Fibroblast of peridontal ligament (primary cell): ENCODE measurements around the gene DNAH5.

Experiments
- DNase-seq: peaks from one replicate; pipeline ENCODE4 v3.0.0-alpha.2; 2010; ENCODE audit errors: extremely low read depth

Gene DNAH5

GRCh38 chr5:13934921-13935320 is 9.6 kb downstream of the DNAH5 start:
- no peak for DNase-seq

- no peak for DNase-seq
Measured at GRCh38 chr5:13934125-13934524, 10.4 kb downstream of the DNAH5 start.

DNA sequence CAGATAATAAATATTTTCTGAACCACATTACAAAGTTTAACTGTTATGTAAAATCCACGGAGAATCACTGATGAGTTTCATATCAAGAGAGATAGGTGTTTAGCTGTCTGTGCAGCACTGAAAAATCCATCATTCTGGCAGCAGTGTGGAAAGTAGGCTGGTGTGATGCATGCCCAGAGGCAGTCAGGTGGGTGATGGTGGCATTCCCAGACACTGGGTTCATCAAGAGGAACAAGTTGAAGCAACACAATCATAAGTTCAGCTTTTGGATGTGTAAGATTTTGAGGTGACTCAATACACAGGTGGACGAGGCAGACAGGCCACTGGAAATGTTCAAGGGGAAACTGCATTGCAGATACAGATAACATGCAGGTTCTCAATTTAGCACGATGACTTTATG is 11.9 kb downstream of the DNAH5 start:
- no peak for DNase-seq

DNA sequence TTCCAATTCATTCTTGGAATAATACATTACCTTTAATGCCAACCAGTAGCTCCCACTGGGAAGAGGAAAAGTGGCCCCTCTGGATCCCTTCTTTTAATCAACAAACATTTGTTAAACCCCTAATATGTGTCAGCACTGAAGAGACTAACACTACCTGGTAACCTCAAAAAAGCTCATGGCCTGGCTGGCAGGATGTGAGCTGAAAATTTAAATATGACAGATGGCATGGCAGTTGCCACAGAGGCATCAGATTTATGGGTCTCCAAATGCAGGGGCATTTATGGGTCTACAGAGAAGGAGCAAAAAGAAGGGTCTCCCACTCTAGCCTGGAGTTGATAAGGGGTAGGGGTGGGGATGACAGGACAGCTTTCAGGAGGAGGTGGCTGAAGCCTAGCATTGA is 12.5 kb downstream of the DNAH5 start:
- no peak for DNase-seq

DNA sequence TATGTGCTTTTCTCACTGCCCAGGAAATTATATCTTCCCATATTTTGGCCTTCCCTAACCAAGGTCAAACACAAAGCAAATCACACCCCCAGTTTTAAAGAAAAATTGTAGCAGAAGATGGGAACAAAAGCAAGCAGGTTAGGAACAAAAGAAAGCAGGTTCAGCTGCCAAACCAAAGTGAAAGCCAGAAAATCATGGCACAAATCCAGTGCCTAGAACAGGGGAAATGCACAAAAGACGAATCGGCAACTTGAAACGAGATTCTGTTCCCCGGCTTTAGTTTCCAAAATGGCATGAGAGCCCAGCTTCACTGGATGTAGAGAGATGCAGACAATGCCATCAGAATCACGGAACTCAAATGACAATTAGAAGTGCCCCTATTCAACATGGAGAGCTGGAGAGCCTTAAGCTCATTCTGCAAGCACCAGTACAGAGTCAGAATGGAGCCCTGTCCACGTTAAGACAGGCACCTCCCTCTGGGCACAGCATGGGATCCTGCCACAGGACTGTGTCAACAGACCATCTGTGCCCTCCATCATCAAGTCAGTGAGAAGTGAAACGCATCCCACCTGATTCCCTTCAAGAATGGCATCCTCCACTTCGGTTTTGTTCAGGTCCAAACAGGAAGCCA is 13.8 kb downstream of the DNAH5 start:
- DNase-seq: no peak

DNA sequence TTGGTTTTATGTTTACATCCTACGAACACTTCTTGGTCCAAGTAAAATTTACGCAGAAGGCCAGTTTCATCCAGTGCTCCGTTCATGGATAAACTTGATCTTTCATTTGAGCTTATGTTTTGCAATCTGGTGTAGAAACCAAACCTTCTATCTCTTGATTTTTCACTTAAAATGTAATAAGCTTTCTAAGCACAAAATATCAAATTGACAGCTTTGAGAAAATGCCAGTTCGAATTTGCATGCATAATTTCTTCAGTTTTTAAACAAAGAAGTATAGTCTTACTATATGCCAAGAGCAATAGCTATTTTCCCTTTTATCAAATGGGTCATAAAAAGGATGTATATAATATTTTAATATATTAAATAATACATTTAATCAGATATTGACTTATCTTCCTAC is 17.8 kb downstream of the DNAH5 start:
- DNase-seq: no peak

- DNase-seq: no peak
Measured at GRCh38 chr5:13921578-13921977, 22.9 kb downstream of the DNAH5 start.

- DNase-seq: no peak
Measured at GRCh38 chr5:13919786-13920185, 24.7 kb downstream of the DNAH5 start.

GRCh38 chr5:13919087-13919486 is 25.4 kb downstream of the DNAH5 start:
- DNase-seq: no peak

DNA sequence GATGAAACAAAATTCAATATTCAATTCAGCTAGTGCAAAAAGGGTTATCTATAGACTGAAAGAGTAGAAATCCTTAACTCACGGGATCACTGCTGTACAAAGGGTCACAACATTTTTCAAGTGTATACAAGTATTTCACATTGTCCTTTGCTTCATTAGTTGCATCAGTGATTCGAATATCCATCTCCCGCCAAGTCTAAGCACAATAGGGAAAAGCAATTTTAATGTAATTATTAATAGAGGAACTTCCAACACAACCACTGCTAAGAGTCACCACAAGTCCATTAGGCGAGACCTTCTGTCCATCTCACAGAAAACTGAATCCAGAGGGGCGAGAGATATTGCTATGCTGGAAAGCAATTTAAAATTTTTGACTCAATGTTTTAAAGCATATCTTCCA is 27.4 kb downstream of the DNAH5 start:
- DNase-seq: no peak

DNA sequence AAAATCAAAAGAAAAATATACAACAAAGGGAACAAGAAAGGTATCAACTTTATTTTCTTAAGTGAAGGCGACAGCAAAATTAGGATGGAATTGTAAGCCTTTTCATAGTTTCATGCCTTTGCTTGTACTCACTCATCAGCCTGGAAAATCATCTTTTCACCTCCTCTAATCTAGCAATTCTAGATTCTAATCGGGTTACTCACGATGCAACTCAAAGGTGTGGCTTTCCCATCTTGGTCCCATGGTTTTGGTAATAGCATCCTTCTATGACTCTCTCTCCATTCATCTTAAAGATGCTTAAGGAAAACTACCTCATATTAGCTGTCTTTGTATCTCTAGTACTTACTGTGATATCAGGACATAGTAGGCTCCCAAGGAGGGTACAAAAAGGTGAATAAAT is 30.5 kb downstream of the DNAH5 start:
- no peak for DNase-seq

- DNase-seq: no peak
Measured at GRCh38 chr5:13910637-13911288, 33.7 kb downstream of the DNAH5 start.

GRCh38 chr5:13910201-13910600 is 34.3 kb downstream of the DNAH5 start:
- no peak for DNase-seq

DNA sequence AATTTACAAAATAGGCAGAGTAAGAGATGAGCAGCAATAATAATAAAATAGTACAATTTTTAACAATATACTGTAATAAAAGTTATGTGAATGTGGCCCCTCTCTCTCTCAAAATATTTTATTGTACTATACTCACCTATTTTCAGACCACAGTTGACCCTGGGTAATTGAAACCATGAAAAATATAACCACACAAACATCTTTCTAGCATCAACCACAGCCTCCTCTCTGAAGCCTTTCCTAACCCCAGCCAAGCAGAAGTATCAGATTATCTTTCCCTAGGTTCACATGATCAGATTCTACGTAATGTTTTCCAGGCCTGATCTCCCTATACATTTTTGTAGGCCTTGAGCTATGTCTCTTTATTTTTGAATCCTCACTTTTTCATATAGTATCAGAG is 35.2 kb downstream of the DNAH5 start:
- no peak for DNase-seq

GRCh38 chr5:13898569-13898968 is 45.9 kb downstream of the DNAH5 start:
- no peak for DNase-seq

GRCh38 chr5:13878357-13878756 is 66.1 kb downstream of the DNAH5 start:
- DNase-seq: no peak

DNA sequence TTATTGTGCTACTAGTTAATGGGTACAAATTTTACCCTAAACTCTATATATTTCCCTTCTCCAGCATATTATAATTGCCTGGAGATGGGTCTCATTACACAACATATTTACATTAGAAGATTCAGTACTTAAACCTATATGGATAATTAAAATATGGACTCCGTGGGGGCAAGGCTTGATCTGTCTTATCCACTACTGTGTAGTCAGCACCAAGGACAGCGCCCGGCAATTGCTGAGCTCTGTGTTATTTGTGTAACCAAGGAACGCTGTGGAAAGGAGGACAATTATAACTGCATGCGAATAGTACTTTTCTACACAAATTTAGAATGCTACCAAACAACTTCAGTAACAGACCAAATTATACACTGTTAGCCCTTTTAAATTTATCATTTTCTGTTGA is 77.7 kb downstream of the DNAH5 start:
- peak; percentile 17 for DNase-seq

DNA sequence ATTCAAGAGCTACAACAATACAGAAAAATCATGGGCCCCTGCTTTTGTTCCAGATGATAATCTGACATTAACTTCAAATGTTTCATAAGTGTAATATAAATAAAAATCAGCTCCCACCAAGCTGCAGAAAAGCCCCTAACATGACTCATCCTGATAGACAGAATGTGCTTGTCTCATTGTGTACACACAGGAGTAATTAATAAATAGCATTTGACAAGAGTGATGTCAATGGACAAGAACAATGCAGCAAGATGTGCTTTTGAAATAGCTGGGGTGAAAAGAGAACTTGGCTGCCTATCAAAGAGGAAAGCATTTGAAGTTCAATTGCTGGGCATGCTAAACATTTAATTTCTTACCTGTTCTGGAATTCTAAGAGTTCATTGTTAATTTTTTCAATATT is 79.2 kb downstream of the DNAH5 start:
- DNase-seq: no peak

DNA sequence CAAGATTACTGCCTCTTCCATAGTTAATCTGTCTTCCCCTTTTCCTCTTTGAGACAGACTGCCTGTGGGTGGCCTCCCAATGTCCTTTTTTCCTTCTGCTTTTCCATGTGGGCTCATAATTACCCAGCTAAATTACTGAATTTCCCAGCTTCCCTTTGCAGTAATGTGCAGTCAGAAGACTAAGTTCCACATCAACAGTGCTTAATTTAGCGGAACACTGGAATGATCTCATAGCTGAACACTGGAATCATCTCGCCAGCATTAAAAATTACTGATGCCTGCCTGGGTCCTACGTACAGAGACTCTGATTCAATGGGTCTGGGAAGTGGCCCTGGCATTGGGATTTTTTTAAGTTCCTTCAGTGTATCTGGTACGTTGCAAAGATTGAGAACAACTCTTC is 84.3 kb downstream of the DNAH5 start:
- DNase-seq: no peak

DNA sequence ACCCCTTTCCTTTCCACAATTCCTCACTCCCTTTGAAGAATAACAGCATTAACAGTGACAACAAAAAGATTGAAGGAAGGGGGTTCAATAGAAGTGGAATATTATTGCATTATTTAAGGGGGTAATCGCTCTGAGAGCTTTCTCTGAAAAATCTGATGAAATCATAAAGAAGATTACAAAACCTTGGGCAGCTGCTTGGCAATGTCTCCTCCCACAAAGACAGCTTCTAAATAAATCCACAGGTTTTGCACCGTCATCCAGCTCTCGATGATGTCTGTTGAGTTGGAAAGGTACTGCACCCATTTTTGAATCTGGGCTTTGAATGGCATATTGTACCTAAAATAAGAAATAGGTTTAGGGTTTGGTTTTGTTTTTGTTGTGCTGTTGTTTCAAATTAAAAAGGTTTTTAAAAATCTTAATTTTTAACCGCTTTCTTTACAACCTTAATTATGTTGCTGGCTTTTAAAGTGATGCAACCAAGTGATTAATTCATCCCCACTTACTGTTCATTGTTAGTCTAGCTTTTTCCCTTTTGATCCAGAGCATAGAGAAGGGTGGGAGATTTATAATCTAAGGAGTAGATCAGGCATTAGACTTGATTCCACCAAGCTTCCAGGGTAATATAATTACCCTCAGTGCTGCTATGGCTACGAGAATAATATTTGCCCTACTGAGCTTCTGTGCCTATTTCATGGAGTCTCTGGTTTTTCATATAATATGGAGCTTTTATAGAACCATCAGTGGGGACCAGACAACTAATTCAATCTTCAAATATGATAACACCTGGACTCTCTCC is 85.0 kb downstream of the DNAH5 start:
- no peak for DNase-seq

DNA sequence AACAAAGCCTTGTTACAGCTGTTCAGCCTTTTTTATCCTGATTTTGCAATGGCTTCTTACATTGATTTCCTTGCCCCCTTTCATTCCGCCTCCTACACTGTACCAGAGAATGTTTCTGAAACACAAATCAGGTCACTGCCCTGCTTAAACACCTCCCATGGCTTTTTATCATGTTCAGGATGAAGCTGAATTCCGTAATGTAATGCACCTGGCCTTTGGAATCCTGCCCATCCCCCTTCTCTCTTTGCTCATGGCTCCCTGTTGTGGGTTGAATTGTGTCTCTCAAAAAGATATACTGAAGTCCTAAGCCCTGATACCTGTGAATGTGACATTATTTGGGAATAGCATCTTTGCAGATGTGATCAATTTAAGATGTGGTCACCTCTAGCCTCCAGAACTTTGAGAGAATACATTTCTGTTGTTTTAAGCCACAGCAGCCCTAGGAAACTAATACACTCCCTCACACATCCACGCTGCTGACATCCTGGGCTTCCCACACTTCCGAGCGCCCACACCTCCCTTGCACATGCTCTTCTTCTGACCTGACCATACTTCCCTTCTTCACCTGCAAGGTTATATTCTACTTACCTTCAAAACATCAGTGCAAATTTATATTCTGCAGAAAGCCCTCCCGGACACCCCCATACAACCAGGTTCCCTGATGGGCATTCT is 101.2 kb downstream of the DNAH5 start:
- DNase-seq: no peak

DNA sequence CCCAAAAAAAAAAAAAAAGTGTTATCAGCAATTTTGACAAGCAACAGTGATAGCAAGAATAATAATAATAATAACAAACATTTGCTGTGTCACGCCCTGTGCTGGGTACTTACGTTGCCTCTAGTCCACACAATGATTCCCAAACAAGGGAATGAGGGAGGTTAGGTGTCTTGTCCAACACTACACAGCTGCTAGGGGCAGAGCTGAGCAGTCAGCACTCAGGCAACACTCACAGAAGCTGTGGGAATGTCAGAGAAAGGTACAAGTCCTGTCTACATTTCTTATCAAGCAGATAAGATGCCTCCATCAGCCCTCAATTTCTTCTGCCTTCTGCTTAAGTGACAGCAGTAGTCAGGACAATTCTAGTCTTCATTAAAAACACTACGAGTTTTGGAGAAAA is 111.0 kb downstream of the DNAH5 start:
- no peak for DNase-seq

- no peak for DNase-seq
Measured at GRCh38 chr5:13831351-13831750, 113.1 kb downstream of the DNAH5 start.
